ENCODE data around the gene OSBPL8.

OSBPL8 gene

DNA sequence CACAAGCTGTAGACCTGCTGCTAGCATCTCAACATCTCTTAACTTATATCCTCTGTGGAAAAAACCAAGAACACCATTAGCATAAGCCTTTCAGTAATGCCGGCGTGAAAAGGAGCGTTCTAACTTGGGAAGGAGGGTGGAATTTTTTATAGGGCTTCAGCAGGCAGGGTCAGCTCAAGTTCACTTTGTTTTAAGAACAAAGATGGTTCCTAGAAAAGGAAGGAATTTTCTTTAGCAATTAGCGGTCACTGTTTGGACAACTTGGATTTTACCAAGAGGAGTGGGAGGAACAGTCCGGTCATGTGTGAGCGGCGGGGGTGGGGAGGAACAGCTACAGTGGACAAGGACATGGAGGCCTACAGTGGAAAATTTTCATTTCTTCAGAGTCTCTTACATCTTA lies 247.3 kb downstream of the OSBPL8 start:
- Mint-ChIP-seq H3K27ac (peak overlapping the region; percentile 83 to 95 (median 85)), H3K4me3 (no peak overlapping the region), H3K36me3 (ENCODE audit: low read depth) (no peaks in the 10 kb centered on the region), H3K9me3 (no peaks in the 10 kb centered on the region), H3K27me3 (ENCODE audit: low read depth) (no peaks in the 10 kb centered on the region), H3K4me1 (peaks cover 14% of the 10 kb centered on the region)
- TF ChIP-seq, protein P1, sequence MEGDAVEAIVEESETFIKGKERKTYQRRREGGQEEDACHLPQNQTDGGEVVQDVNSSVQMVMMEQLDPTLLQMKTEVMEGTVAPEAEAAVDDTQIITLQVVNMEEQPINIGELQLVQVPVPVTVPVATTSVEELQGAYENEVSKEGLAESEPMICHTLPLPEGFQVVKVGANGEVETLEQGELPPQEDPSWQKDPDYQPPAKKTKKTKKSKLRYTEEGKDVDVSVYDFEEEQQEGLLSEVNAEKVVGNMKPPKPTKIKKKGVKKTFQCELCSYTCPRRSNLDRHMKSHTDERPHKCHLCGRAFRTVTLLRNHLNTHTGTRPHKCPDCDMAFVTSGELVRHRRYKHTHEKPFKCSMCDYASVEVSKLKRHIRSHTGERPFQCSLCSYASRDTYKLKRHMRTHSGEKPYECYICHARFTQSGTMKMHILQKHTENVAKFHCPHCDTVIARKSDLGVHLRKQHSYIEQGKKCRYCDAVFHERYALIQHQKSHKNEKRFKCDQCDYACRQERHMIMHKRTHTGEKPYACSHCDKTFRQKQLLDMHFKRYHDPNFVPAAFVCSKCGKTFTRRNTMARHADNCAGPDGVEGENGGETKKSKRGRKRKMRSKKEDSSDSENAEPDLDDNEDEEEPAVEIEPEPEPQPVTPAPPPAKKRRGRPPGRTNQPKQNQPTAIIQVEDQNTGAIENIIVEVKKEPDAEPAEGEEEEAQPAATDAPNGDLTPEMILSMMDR (IDR thresholded peaks at IDR 0.05; ENCODE audit: unreplicated experiment in 3 of 3), result no peak

DNA sequence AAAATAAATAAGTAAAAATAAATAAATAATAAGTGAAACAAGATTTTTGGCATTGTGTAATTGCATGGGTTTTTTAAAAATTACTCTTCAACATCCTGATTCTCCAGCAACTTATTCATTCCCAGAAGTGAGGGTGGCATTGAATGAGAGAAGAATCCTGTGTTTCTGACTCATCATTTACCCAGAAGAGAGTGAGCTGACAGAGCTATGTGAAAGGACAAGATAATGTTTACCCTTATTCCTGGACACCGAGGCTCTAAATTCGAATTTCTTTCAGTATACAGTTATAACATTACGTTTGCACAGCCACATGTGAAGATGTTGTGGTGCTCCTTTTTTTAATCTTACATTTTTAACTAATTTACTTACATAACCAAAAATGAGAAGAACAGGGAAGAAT lies 247.8 kb downstream of the OSBPL8 start:
- Mint-ChIP-seq H3K27me3 (ENCODE audit: low read depth) (no peaks in the 10 kb centered on the region), H3K4me3 (no peak overlapping the region), H3K27ac (peak overlapping the region; percentile 83 to 95 (median 85)), H3K36me3 (ENCODE audit: low read depth) (no peaks in the 10 kb centered on the region), H3K4me1 (peaks cover 14% of the 10 kb centered on the region), H3K9me3 (no peaks in the 10 kb centered on the region)
- TF ChIP-seq, protein P1 (IDR thresholded peaks at IDR 0.05; ENCODE audit: unreplicated experiment in 3 of 3), result no peak

DNA sequence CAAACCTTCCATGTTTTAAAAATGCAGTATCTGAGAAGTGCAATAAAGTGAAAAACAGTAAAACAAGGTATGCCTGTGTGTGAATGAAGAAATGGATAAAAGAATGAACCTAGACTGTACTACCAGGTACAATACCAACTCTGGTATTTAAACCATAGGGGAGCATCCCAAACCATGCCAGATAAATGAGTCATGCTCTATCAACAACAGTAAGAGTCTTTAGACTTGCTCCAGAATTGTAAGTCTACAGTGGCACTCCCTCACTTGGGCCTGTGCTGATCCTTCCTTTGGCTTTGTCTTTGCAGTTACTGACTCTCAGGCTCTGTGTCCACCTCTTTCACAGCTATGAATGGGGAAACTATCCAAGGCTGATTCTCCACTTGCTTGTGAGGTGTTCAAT lies 249.5 kb downstream of the OSBPL8 start:
- H3K4me1 Mint-ChIP-seq, result peaks cover 14% of the 10 kb centered on the region
- no peak overlapping the region for H3K4me3 Mint-ChIP-seq
- TF ChIP-seq, protein P1 (IDR thresholded peaks at IDR 0.05; ENCODE audit: unreplicated experiment in 3 of 3), result no peak
- H3K36me3 Mint-ChIP-seq (ENCODE audit: low read depth), result no peaks in the 10 kb centered on the region
- no peaks in the 10 kb centered on the region for H3K9me3 Mint-ChIP-seq
- no peaks in the 10 kb centered on the region for H3K27me3 Mint-ChIP-seq (ENCODE audit: low read depth)
- peak overlapping the region in 2 of 3 experiments; percentile 22 to 23 for H3K27ac Mint-ChIP-seq

DNA sequence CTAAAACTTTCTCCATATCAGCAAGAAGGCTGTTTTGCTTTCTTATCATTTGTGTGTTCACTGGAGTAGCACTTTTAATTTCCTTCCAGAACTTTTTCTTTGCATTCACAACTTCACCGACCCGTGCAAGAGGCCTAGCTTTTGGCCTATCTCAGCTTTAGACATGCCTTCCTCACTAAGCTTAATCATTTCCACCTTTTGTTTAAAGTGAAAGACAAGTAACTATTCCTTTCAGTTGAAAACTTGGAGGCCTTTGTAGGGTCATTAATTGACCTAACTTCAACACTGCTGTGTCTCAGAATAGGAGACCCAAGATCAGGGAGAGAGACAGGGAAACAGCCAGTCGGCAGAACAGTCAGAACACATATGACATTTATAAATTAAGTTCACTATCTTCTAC lies 250.7 kb downstream of the OSBPL8 start:
- H3K36me3 Mint-ChIP-seq (ENCODE audit: low read depth), result no peaks in the 10 kb centered on the region
- H3K27ac Mint-ChIP-seq, result peak overlapping the region; percentile 80 to 90 (median 89)
- TF ChIP-seq, protein P1 (IDR thresholded peaks at IDR 0.05; ENCODE audit: unreplicated experiment in 3 of 3), result no peak
- H3K27me3 Mint-ChIP-seq (ENCODE audit: low read depth), result no peaks in the 10 kb centered on the region
- H3K4me1 Mint-ChIP-seq, result peaks cover 14% of the 10 kb centered on the region
- no peaks in the 10 kb centered on the region for H3K9me3 Mint-ChIP-seq
- no peak overlapping the region for H3K4me3 Mint-ChIP-seq

DNA sequence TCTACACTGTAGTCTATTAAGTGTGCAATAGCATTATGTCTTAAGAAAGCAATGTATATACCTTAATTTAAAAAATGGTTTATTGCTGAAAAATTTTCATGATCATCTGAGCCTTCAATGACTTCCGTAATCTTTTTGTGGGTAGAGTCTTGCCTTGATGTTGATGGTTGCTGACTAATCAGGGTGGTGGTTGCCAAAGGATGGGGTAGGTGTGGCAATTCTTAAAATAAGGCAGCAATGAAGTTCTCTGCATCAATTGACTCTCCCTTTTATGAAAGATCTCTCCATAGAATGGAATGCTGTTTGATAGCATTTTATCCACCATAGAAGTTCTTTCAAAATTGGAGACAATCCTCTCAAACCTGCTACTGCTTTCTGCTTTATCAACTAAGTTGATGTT lies 252.5 kb downstream of the OSBPL8 start:
- TF ChIP-seq, protein P1 (IDR thresholded peaks at IDR 0.05; ENCODE audit: unreplicated experiment in 3 of 3), result no peak
- peaks cover 25% of the 10 kb centered on the region for H3K4me1 Mint-ChIP-seq
- no peaks in the 10 kb centered on the region for H3K27me3 Mint-ChIP-seq (ENCODE audit: low read depth)
- H3K4me3 Mint-ChIP-seq, result no peak overlapping the region
- no peaks in the 10 kb centered on the region for H3K9me3 Mint-ChIP-seq
- no peaks in the 10 kb centered on the region for H3K36me3 Mint-ChIP-seq (ENCODE audit: low read depth)
- no peak overlapping the region for H3K27ac Mint-ChIP-seq

DNA sequence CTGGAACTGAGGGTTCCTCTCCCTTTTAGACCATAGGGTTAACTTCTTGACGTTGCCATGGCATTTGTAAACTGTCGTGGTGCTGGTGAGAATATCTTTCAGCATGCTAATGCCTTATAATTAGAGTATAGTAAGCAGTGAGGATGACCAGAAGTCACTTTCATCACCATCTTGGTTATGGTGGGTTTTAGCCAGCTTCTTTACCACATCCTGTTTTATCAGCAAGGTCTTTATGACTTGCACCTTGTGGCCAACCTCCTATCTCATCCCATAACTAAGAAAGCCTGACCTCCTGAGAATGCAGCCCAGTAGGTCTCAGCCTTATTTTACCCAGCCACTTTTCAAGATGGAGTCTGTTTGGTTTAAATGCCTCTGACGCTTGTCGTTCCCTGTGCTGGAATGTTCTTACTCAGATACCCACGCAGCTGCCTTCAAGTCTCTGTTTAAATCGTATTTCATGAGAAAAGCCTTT lies 255.5 kb downstream of the OSBPL8 start:
- H3K36me3 Mint-ChIP-seq (ENCODE audit: low read depth), result no peaks in the 10 kb centered on the region
- no peaks in the 10 kb centered on the region for H3K9me3 Mint-ChIP-seq
- TF ChIP-seq, protein P1 (IDR thresholded peaks at IDR 0.05; ENCODE audit: unreplicated experiment in 3 of 3), result no peak
- no peak overlapping the region for H3K27ac Mint-ChIP-seq
- peaks cover 33% of the 10 kb centered on the region for H3K4me1 Mint-ChIP-seq
- no peaks in the 10 kb centered on the region for H3K27me3 Mint-ChIP-seq (ENCODE audit: low read depth)
- no peak overlapping the region for H3K4me3 Mint-ChIP-seq
